Ishikawa (cell line): Measurements from ENCODE around the gene HOXA7.

Experiments used
- CEBPB ChIP-seq: IDR thresholded peaks from 2 replicates; pipeline ENCODE4 v1.6.1; 2012
- CREB1 ChIP-seq: IDR thresholded peaks from 2 replicates; pipeline ENCODE4 v1.6.1; 2012; ENCODE audit warnings: low read depth
- EGR1 ChIP-seq: IDR thresholded peaks from 2 replicates; pipeline ENCODE4 v1.6.1; 2012
- EP300 ChIP-seq: IDR thresholded peaks from 2 replicates; pipeline ENCODE4 v1.6.1; 2012; ENCODE audit warnings: borderline replicate concordance
- FOXM1 ChIP-seq: IDR thresholded peaks from 2 replicates; pipeline ENCODE4 v1.6.1; 2012; ENCODE audit warnings: low read depth, borderline replicate concordance
- MAX ChIP-seq: IDR thresholded peaks from 2 replicates; pipeline ENCODE4 v1.6.1; 2012
- NFIC ChIP-seq: IDR thresholded peaks from 2 replicates; pipeline ENCODE4 v1.6.1; 2012
- RAD21 ChIP-seq: IDR thresholded peaks from 2 replicates; pipeline ENCODE4 v1.6.1; 2012; ENCODE audit warnings: low read depth
- REST ChIP-seq: IDR thresholded peaks from 2 replicates; pipeline ENCODE4 v1.6.1; 2012; ENCODE audit warnings: low read depth, mild to moderate bottlenecking
- TAF1 ChIP-seq: IDR thresholded peaks from 2 replicates; pipeline ENCODE4 v1.6.1; 2012; ENCODE audit warnings: low read depth, mild to moderate bottlenecking
- TCF12 ChIP-seq: IDR thresholded peaks from 2 replicates; pipeline ENCODE4 v1.6.1; 2012; ENCODE audit warnings: low read depth
- TEAD4 ChIP-seq: IDR thresholded peaks from 2 replicates; pipeline ENCODE4 v1.6.1; 2012
- USF1 ChIP-seq: IDR thresholded peaks from 2 replicates; pipeline ENCODE4 v1.6.1; 2012
- YY1 ChIP-seq: IDR thresholded peaks from 2 replicates; pipeline ENCODE4 v1.6.1; 2012; ENCODE audit warnings: low read depth
- ZBTB7A ChIP-seq: IDR thresholded peaks from 2 replicates; pipeline ENCODE4 v1.6.1; 2012; ENCODE audit warnings: low read depth

The HOXA7 gene

GRCh38 chr7:27180431-27181420 lies 24.3 kb upstream of the HOXA7 start:
- no peak for TF ChIP-seq ZBTB7A

- no peak for TF ChIP-seq TCF12
- peak; percentile 45 for TF ChIP-seq RAD21
- no peak for TF ChIP-seq CEBPB
Measured at GRCh38 chr7:27179503-27180430, 23.3 kb upstream of the HOXA7 start.

GRCh38 chr7:27179030-27179429 lies 22.6 kb upstream of the HOXA7 start:
- no peak for TF ChIP-seq TAF1
- TF ChIP-seq NFIC, result no peak
- no peak for TF ChIP-seq RAD21
- TF ChIP-seq YY1, result no peak
- TF ChIP-seq CREB1, result no peak
- no peak for TF ChIP-seq TEAD4
- no peak for TF ChIP-seq FOXM1
- no peak for TF ChIP-seq CEBPB
- no peak for TF ChIP-seq ZBTB7A
- no peak for TF ChIP-seq TCF12
- TF ChIP-seq EGR1, result no peak
- TF ChIP-seq USF1, result no peak
- TF ChIP-seq MAX, result no peak
- TF ChIP-seq EP300, result no peak
- no peak for TF ChIP-seq REST

GRCh38 chr7:27178366-27178765 lies 21.9 kb upstream of the HOXA7 start:
- TF ChIP-seq FOXM1, result no peak
- no peak for TF ChIP-seq EGR1
- TF ChIP-seq EP300, result no peak

- TF ChIP-seq CEBPB, result no peak
- no peak for TF ChIP-seq NFIC
- no peak for TF ChIP-seq YY1
- TF ChIP-seq CREB1, result no peak
- no peak for TF ChIP-seq USF1
- no peak for TF ChIP-seq TEAD4
- TF ChIP-seq TCF12, result no peak
- TF ChIP-seq EP300, result no peak
- TF ChIP-seq REST, result no peak
- no peak for TF ChIP-seq TAF1
- no peak for TF ChIP-seq MAX
- no peak for TF ChIP-seq ZBTB7A
- no peak for TF ChIP-seq FOXM1
- no peak for TF ChIP-seq RAD21
- no peak for TF ChIP-seq EGR1
Measured at GRCh38 chr7:27177795-27178320, 21.4 kb upstream of the HOXA7 start.
